OCI-LY3 (cell line): ENCODE results near the gene KCNQ1.

Experiments used
- CTCF ChIP-seq: fragments of 200-600, 300-600 bp; sonication (generic); IDR thresholded peaks from 2 replicates; pipeline ENCODE4 v1.5.1; 2014; ENCODE audit warnings: antibody characterized with exemption, low read length, low read depth
- EZH2phosphoT487 ChIP-seq: fragments of 200-600 bp; shearing (Covaris generic); IDR thresholded peaks from 2 replicates; pipeline ENCODE4 v1.6.1; 2018; ENCODE audit warnings: antibody characterized with exemption, mixed run types, low read depth

- no peak for TF ChIP-seq CTCF
- TF ChIP-seq EZH2phosphoT487: no peak
Observed at GRCh38 chr11:2452321-2453012, 7.7 kb downstream of the KCNQ1 start.
